IMR-90 (cell line): Measurements from ENCODE around the gene ADGRF3. TPM values are rescaled to one million over a fixed set of nuclear protein-coding genes. Genes with fewer than 3 reads are reported as not detected.

Experiments used
- ATAC-seq: fragments of 200-7000 bp; cut with Tn5 transposase; 2 replicates; pipeline ENCODE4 v1.9.1; 2020; ENCODE audit warnings: low read depth, mild to moderate bottlenecking, moderate library complexity
- BruUV-seq: library from RNA; stranded (reverse); fragments of 400-500 nt; replicated peaks from 2 replicates; lab custom pipeline; 2021; lab: Mats Ljungman, UMichigan
- CTCF ChIA-PET: fragments of 300-600 bp; formaldehyde crosslinking; extraction: SDS; loops from one replicate; lab custom pipeline; 2021; ENCODE audit warnings: antibody characterized with exemption; lab: Yijun Ruan, JAX
- POLR2A ChIA-PET: fragments of 300-600 bp; sonication (Branson Sonifier 250); formaldehyde crosslinking; loops from one replicate; lab custom pipeline; 2022; ENCODE audit warnings: antibody characterized with exemption; ENCODE audit not compliant: unreplicated experiment; lab: Charles Lee
- DNase-seq: peaks from one replicate; pipeline ENCODE4 v3.0.0; 2013
- H2AFZ ChIP-seq: replicated peaks from 2 replicates; pipeline ENCODE3; 2013; ENCODE audit warnings: low read length, mild to moderate bottlenecking; ENCODE audit not compliant: poor library complexity
- H2AK5ac ChIP-seq: 2 replicates; pipeline ENCODE4 v1.6.1; 2013; ENCODE audit warnings: low read depth, low read length, inconsistent platforms
- H2AK9ac ChIP-seq: replicated peaks from 2 replicates; pipeline ENCODE3; 2013; ENCODE audit warnings: mild to moderate bottlenecking, low read depth, low read length, moderate library complexity; ENCODE audit not compliant: poor library complexity
- H2BK120ac ChIP-seq: 2 replicates; pipeline ENCODE4 v1.6.1; 2013; ENCODE audit warnings: low read depth, low read length, inconsistent platforms
- H2BK15ac ChIP-seq: 3 replicates; pipeline ENCODE4 v1.6.1; 2013; ENCODE audit warnings: low read depth, low read length, inconsistent platforms
- H2BK20ac ChIP-seq: 2 replicates; pipeline ENCODE4 v1.6.1; 2013; ENCODE audit warnings: low read depth, mild to moderate bottlenecking, inconsistent platforms, low read length, moderate library complexity
- H2BK5ac ChIP-seq: 2 replicates; pipeline ENCODE4 v1.6.1; 2013; ENCODE audit warnings: mild to moderate bottlenecking, low read depth, low read length, inconsistent platforms; ENCODE audit not compliant: poor library complexity, severe bottlenecking
- H3K14ac ChIP-seq: replicated peaks from 2 replicates; pipeline ENCODE4 v1.6.1; 2013; ENCODE audit warnings: low read depth, low read length, inconsistent platforms
- H3K18ac ChIP-seq: 2 replicates; pipeline ENCODE4 v1.6.1; 2013; ENCODE audit warnings: low read depth, low read length, control low read depth
- H3K23ac ChIP-seq: 2 replicates; pipeline ENCODE4 v1.6.1; 2013; ENCODE audit warnings: low read depth, low read length, inconsistent platforms
- H3K27ac ChIP-seq: 2 replicates; pipeline ENCODE4 v1.5.1; 2013; ENCODE audit warnings: mild to moderate bottlenecking, control low read depth, low read length; ENCODE audit not compliant: insufficient read depth
- H3K27me3 ChIP-seq: 2 replicates; pipeline ENCODE4 v1.6.1; 2013; ENCODE audit warnings: low read length; ENCODE audit not compliant: control insufficient read depth, insufficient read depth
- H3K36me3 ChIP-seq: 2 replicates; pipeline ENCODE4 v1.6.1; 2013; ENCODE audit warnings: low read length, mixed read lengths; ENCODE audit not compliant: control insufficient read depth, insufficient read depth
- H3K4ac ChIP-seq: 2 replicates; pipeline ENCODE4 v1.6.1; 2013; ENCODE audit warnings: low read depth, low read length, inconsistent platforms
- H3K4me1 ChIP-seq: 2 replicates; pipeline ENCODE4 v1.6.1; 2013; ENCODE audit warnings: low read length, mixed read lengths; ENCODE audit not compliant: control insufficient read depth, insufficient read depth
- H3K4me2 ChIP-seq: 2 replicates; pipeline ENCODE4 v1.6.1; 2013; ENCODE audit warnings: low read depth, mild to moderate bottlenecking, control low read depth, low read length, moderate library complexity
- H3K4me3 ChIP-seq: 2 replicates; pipeline ENCODE4 v1.5.1; 2013; ENCODE audit warnings: low read depth, mild to moderate bottlenecking, control low read depth, low read length, moderate library complexity; ENCODE audit not compliant: insufficient read depth
- H3K56ac ChIP-seq: 2 replicates; pipeline ENCODE4 v1.6.1; 2013; ENCODE audit warnings: low read length, inconsistent platforms; ENCODE audit not compliant: insufficient read depth; ENCODE audit errors: extremely low read depth
- H3K79me1 ChIP-seq, 2 experiments: 2 replicates each; pipeline ENCODE4 v1.6.1; 2013; ENCODE audit warnings: low read length in 2 of 2, inconsistent platforms in 1 of 2, low read depth in 1 of 2
- H3K9ac ChIP-seq: 2 replicates; pipeline ENCODE4 v1.6.1; 2013; ENCODE audit warnings: low read depth, low read length, control low read depth
- H3K9me1 ChIP-seq: 2 replicates; pipeline ENCODE4 v1.6.1; 2013; ENCODE audit warnings: low read length, inconsistent platforms; ENCODE audit not compliant: insufficient read depth
- H3K9me3 ChIP-seq: 2 replicates; pipeline ENCODE4 v1.6.1; 2013; ENCODE audit warnings: low read length; ENCODE audit not compliant: control insufficient read depth, insufficient read depth
- H4K20me1 ChIP-seq: 2 replicates; pipeline ENCODE4 v1.6.1; 2013; ENCODE audit warnings: low read length, inconsistent platforms; ENCODE audit not compliant: insufficient read depth
- H4K5ac ChIP-seq: 2 replicates; pipeline ENCODE4 v1.6.1; 2013; ENCODE audit warnings: mild to moderate bottlenecking, low read depth, low read length, control low read depth
- H4K8ac ChIP-seq, 2 experiments: 2 replicates each; pipeline ENCODE4 v1.6.1; 2013; ENCODE audit warnings: low read depth in 2 of 2, low read length in 2 of 2, control low read depth in 1 of 2, inconsistent platforms in 1 of 2
- H4K91ac ChIP-seq: 2 replicates; pipeline ENCODE4 v1.6.1; 2013; ENCODE audit warnings: low read depth, low read length, inconsistent platforms; ENCODE audit not compliant: insufficient read depth
- BHLHE40 ChIP-seq: fragments of 150-350 bp; IDR thresholded peaks from 2 replicates; pipeline ENCODE4 v1.6.1; 2016; ENCODE audit warnings: mild to moderate bottlenecking, low read depth, low read length
- CEBPB ChIP-seq: IDR thresholded peaks from 2 replicates; pipeline ENCODE4 v1.6.1; 2012; ENCODE audit warnings: low read depth, low read length, improper control_type of control experiment
- CTCF ChIP-seq: conservative IDR thresholded peaks from 2 replicates; pipeline ENCODE4 v1.5.1; 2012; ENCODE audit warnings: mild to moderate bottlenecking, low read depth, low read length, improper control_type of control experiment
- ELK1 ChIP-seq: fragments of 150-350 bp; IDR thresholded peaks from 2 replicates; pipeline ENCODE4 v1.6.1; 2016; ENCODE audit warnings: low read depth, mild to moderate bottlenecking, low read length, moderate library complexity, borderline replicate concordance
- NFE2L2 ChIP-seq: fragments of 150-350 bp; IDR thresholded peaks from 2 replicates; pipeline ENCODE4 v1.6.1; 2016; ENCODE audit warnings: low read depth, mild to moderate bottlenecking, low read length
- POLR2A ChIP-seq: IDR thresholded peaks from 2 replicates; pipeline ENCODE4 v1.6.1; 2012; ENCODE audit warnings: mild to moderate bottlenecking, low read depth, low read length
- RAD21 ChIP-seq: IDR thresholded peaks from 2 replicates; pipeline ENCODE4 v1.6.1; 2012; ENCODE audit warnings: low read length, improper control_type of control experiment
- RFX5 ChIP-seq: IDR thresholded peaks from 2 replicates; pipeline ENCODE4 v1.8.0; 2012; ENCODE audit warnings: low read depth, mild to moderate bottlenecking, low read length, moderate library complexity
- SMC3 ChIP-seq: fragments of 150-350 bp; IDR thresholded peaks from 2 replicates; pipeline ENCODE4 v1.6.1; 2016; ENCODE audit warnings: low read depth, mild to moderate bottlenecking, antibody characterized with exemption, low read length, moderate library complexity
- USF2 ChIP-seq: fragments of 150-350 bp; IDR thresholded peaks from 2 replicates; pipeline ENCODE4 v1.6.1; 2017; ENCODE audit warnings: mild to moderate bottlenecking, antibody characterized with exemption, low read length, low read depth
- WGBS, 2 experiments: methylation state at CpG; one replicate each; pipeline versions ENCODE4 v1.1.5 to v1.1.7; 2013; ENCODE audit warnings: missing lambda C conversion rate in 2 of 2; ENCODE audit not compliant: insufficient read length in 1 of 2; ENCODE audit errors: extremely low coverage in 2 of 2; 5-methylcytosine and 5-hydroxymethylcytosine counted together
- dilution Hi-C: fragments of 300-500 bp; cut with HindIII; formaldehyde crosslinking; loops from one replicate; pipeline ENCODE4 v1.14.3; 2018; ENCODE audit warnings: low sequenced_read_pairs; ENCODE audit not compliant: unreplicated experiment
- in situ Hi-C: fragments of 300-500 bp; cut with MboI; formaldehyde crosslinking; loops from 3 replicates; pipeline ENCODE4 v1.14.3; 2019; ENCODE audit warnings: low sequenced_read_pairs, inconsistent platforms, mixed read lengths
- intact Hi-C: fragments of 100-400 bp; cut with micrococcal nuclease; formaldehyde crosslinking; loops from 2 replicates; pipeline ENCODE4 v1.10.0; 2022
- polyA plus RNA-seq, 3 experiments: library from polyadenylated mRNA; depleted of rRNA; stranded (reverse); fragments of >200 nt; gene quantifications; 2 replicates each; pipeline ENCODE4 v1.2.3, GENCODE V29; 2012; ENCODE audit warnings: low replicate concordance in 1 of 3
- total RNA-seq: library from RNA; depleted of rRNA; stranded (reverse); fragments of >200 nt; gene quantifications from 2 replicates; pipeline ENCODE4 v1.2.3, GENCODE V29; 2012

ADGRF3 gene
- total and polyA plus RNA-seq, 2 of the 4 experiments (the other 2 are of a cell fraction) = 0.15 TPM; not detected in 1

GRCh38 chr2:26335231-26335630 is 11.4 kb downstream of the ADGRF3 start:
- Histone ChIP-seq H2BK20ac (no peak overlapping the region), H3K9ac (no peak overlapping the region), H2AK5ac (no peak overlapping the region), H4K8ac (no peak overlapping the region), H3K4me2 (peak overlapping the region; percentile 4; the same call in 1 of the 2 replicates), H4K20me1 (no peaks in the 10 kb centered on the region), H2BK15ac (no peak overlapping the region), H3K4me1 (no peaks in the 10 kb centered on the region), H3K9me3 (no peaks in the 10 kb centered on the region), H2BK120ac (no peak overlapping the region), H2AK9ac (no peak overlapping the region), H3K23ac (no peak overlapping the region), H3K56ac (no peak overlapping the region), H2AFZ (no peak overlapping the region), H3K36me3 (no peaks in the 10 kb centered on the region), H4K5ac (no peak overlapping the region), H3K9me1 (no peaks in the 10 kb centered on the region), H3K18ac (no peak overlapping the region), H4K91ac (no peak overlapping the region), H3K79me1 (no peaks in the 10 kb centered on the region), H3K27me3 (peaks cover 11% of the 10 kb centered on the region), H2BK5ac (no peak overlapping the region), H3K4ac (no peak overlapping the region), H3K4me3 (no peak overlapping the region), H3K27ac (no peak overlapping the region), H3K14ac (no peak overlapping the region)
- BruUV-seq = no TSS peak
- 32% methylated on average over 2 of the region's 3 CpGs; no CpG with 5 or more reads in 1 of the 2 experiments for WGBS, 2 experiments
- POLR2A ChIA-PET = no interaction called here
- intact Hi-C loops = no loop called here
- DNase-seq (no peak), ATAC-seq (no peak)
- dilution Hi-C loops = no loop called here
- in situ Hi-C loops = loop anchor here (25.0 kb wide), 1 partner anchor 373 kb away; no protein-coding TSS in a partner anchor
- no peak for TF ChIP-seq POLR2A
- TF ChIP-seq CTCF = no peak
- no peak for TF ChIP-seq USF2
- TF ChIP-seq ELK1 = no peak
- no peak for TF ChIP-seq NFE2L2
- TF ChIP-seq CEBPB = no peak
- TF ChIP-seq RAD21 = no peak
- no peak for TF ChIP-seq SMC3
- no peak for TF ChIP-seq RFX5
- no peak for TF ChIP-seq BHLHE40
- CTCF ChIA-PET = interaction anchor here (0.5 kb wide), 1 partner anchor 496 kb away, joined by 3 read pairs; no protein-coding TSS in a partner anchor
